ENCODE measurements around the gene OR51L1. TPM values are rescaled to one million over a fixed set of nuclear protein-coding genes. Genes with fewer than 3 reads are reported as not detected.

Gene OR51L1
- total RNA-seq, 4 donors from 2014 or later: not detected

DNA sequence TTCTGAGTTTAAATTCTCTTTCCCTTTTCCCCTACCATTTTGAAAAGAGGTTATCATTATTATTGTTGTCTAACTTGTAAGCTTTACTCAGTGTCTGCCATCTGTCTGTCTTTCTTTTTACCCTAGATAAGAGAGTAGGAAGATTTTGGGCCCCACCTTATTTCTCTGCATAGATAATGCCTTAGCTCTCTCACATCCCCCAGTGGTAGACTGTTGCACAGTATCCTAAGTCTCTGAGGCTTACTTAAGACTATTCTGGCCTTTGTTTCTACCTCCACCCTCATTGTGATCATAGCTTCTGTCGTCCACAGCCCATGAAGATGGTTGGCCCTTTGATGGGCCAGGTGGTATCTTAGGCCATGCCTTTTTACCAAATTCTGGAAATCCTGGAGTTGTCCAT, 3.6 kb upstream of the OR51L1 start:
- H3K4me1 ChIP-seq: no peaks in the 10 kb centered on the region
- no peaks in the 10 kb centered on the region for H3K27me3 ChIP-seq
- H3K36me3 ChIP-seq: no peaks in the 10 kb centered on the region
- TF ChIP-seq EP300 (IDR thresholded peaks at IDR 0.05) (no peak), POLR2A (IDR thresholded peaks at IDR 0.05) (no peak), POLR2AphosphoS5 (IDR thresholded peaks at IDR 0.05) (no peak)
- TF ChIP-seq, protein P1, sequence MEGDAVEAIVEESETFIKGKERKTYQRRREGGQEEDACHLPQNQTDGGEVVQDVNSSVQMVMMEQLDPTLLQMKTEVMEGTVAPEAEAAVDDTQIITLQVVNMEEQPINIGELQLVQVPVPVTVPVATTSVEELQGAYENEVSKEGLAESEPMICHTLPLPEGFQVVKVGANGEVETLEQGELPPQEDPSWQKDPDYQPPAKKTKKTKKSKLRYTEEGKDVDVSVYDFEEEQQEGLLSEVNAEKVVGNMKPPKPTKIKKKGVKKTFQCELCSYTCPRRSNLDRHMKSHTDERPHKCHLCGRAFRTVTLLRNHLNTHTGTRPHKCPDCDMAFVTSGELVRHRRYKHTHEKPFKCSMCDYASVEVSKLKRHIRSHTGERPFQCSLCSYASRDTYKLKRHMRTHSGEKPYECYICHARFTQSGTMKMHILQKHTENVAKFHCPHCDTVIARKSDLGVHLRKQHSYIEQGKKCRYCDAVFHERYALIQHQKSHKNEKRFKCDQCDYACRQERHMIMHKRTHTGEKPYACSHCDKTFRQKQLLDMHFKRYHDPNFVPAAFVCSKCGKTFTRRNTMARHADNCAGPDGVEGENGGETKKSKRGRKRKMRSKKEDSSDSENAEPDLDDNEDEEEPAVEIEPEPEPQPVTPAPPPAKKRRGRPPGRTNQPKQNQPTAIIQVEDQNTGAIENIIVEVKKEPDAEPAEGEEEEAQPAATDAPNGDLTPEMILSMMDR (IDR thresholded peaks at IDR 0.05): no peak
- H3K9me3 ChIP-seq: no peaks in the 10 kb centered on the region
- H3K27ac ChIP-seq: no peak overlapping the region
- no peak for DNase-seq (ENCODE audit: low spot score in 2 of 2)
- no peak overlapping the region for H3K4me3 ChIP-seq
- 63% methylated on average over 1 of the region's 1 CpG for WGBS

- Histone ChIP-seq H3K4me1 (no peaks in the 10 kb centered on the region), H3K9me3 (no peaks in the 10 kb centered on the region), H3K27me3 (no peaks in the 10 kb centered on the region), H3K36me3 (no peaks in the 10 kb centered on the region), H3K27ac (no peak overlapping the region), H3K4me3 (no peak overlapping the region)
- TF ChIP-seq EP300 (IDR thresholded peaks at IDR 0.05): no peak
- TF ChIP-seq, protein P1 (IDR thresholded peaks at IDR 0.05): peak in 1 of 2 donors; percentile 28
- no peak for DNase-seq (ENCODE audit: low spot score in 2 of 2)
- 25% methylated on average over 6 of the region's 6 CpGs for WGBS
These were observed 10.0 kb downstream of the OR51L1 start for GRCh38 chr11:5004424-5005274.

- Histone ChIP-seq H3K36me3 (no peaks in the 10 kb centered on the region), H3K27me3 (no peaks in the 10 kb centered on the region), H3K9me3 (no peaks in the 10 kb centered on the region), H3K4me1 (no peaks in the 10 kb centered on the region), H3K27ac (no peak overlapping the region), H3K4me3 (no peak overlapping the region)
- TF ChIP-seq POLR2A (IDR thresholded peaks at IDR 0.05) (no peak), EP300 (IDR thresholded peaks at IDR 0.05) (no peak), POLR2AphosphoS5 (IDR thresholded peaks at IDR 0.05) (no peak)
- TF ChIP-seq, protein P1 (IDR thresholded peaks at IDR 0.05): no peak
- no peak for DNase-seq (ENCODE audit: low spot score in 2 of 2)
- WGBS: 53% methylated on average over 2 of the region's 2 CpGs
These were observed 12.9 kb downstream of the OR51L1 start for GRCh38 chr11:5007561-5007960.

- Histone ChIP-seq H3K36me3 (no peaks in the 10 kb centered on the region), H3K27ac (no peak overlapping the region), H3K27me3 (no peaks in the 10 kb centered on the region), H3K9me3 (no peaks in the 10 kb centered on the region), H3K4me3 (no peak overlapping the region), H3K4me1 (no peaks in the 10 kb centered on the region)
- no peak for TF ChIP-seq EP300 (IDR thresholded peaks at IDR 0.05)
- no peak for TF ChIP-seq POLR2AphosphoS5 (IDR thresholded peaks at IDR 0.05)
- TF ChIP-seq, protein P1 (IDR thresholded peaks at IDR 0.05): no peak
- no peak for TF ChIP-seq POLR2A (IDR thresholded peaks at IDR 0.05)
- 77% methylated on average over 8 of the region's 8 CpGs for WGBS
- no peak for DNase-seq (ENCODE audit: low spot score in 2 of 2)
These were observed 16.6 kb downstream of the OR51L1 start for GRCh38 chr11:5011254-5011653.

DNA sequence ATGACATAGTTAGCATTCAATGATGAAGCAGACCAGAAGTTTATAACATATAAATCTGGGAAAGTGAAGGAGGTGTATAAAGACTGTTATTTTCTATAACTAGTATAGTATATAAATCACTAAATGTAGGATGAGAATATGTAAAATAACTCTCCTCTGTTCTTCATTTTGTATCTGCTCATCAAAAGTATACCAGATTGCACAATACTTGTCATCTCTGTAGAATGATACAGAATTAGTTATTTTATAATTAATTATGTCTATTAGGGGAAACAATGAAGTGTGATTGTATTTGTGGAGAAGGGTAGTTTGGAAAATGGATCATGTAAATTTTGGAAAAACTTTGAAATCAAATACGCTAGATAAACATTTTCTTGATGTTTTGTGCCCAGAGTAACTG, 18.4 kb downstream of the OR51L1 start:
- Histone ChIP-seq H3K9me3 (no peaks in the 10 kb centered on the region), H3K36me3 (no peaks in the 10 kb centered on the region), H3K4me1 (no peaks in the 10 kb centered on the region), H3K27me3 (no peaks in the 10 kb centered on the region), H3K27ac (no peak overlapping the region), H3K4me3 (no peak overlapping the region)
- no peak for DNase-seq (ENCODE audit: low spot score in 2 of 2)
- TF ChIP-seq, protein P1 (IDR thresholded peaks at IDR 0.05): no peak
- TF ChIP-seq POLR2AphosphoS5 (IDR thresholded peaks at IDR 0.05) (no peak), POLR2A (IDR thresholded peaks at IDR 0.05) (no peak), EP300 (IDR thresholded peaks at IDR 0.05) (no peak)
- 87% methylated on average over 1 of the region's 1 CpG for WGBS

Data from suprapubic skin (tissue), 4 donors.